Neural cell (in vitro differentiated cells): ENCODE results near the gene NYAP2. TPM values are rescaled to one million over a fixed set of nuclear protein-coding genes. Genes with fewer than 3 reads are reported as not detected.

Experiments used
- H2AFZ ChIP-seq: fragments of 200-600, 300-800 bp; sonication (generic), shearing (Covaris generic); 2 replicates; pipeline ENCODE4 v1.6.0; 2014; ENCODE audit warnings: low read depth, mild to moderate bottlenecking, antibody characterized with exemption, low read length, moderate library complexity
- H3F3A ChIP-seq: fragments of 200-600 bp; shearing (Covaris generic); 2 replicates; pipeline ENCODE4 v1.6.1; 2016; ENCODE audit warnings: mild to moderate bottlenecking, moderate library complexity, mixed read lengths, antibody characterized with exemption, low read length; ENCODE audit not compliant: insufficient read depth, poor library complexity, severe bottlenecking
- H3K27ac ChIP-seq: fragments of 200-600, 300-800 bp; sonication (generic), shearing (Covaris generic); 2 replicates; pipeline ENCODE4 v1.5.1; 2014; ENCODE audit warnings: mild to moderate bottlenecking, low read length, moderate library complexity
- H3K27me3 ChIP-seq: fragments of 300-800, 200-600 bp; sonication (generic), shearing (Covaris generic); 2 replicates; pipeline ENCODE4 v1.6.0; 2014; ENCODE audit warnings: mild to moderate bottlenecking, low read depth, low read length, moderate library complexity; ENCODE audit not compliant: insufficient read depth
- H3K36me3 ChIP-seq: fragments of 300-800, 200-600 bp; sonication (generic), shearing (Covaris generic); 2 replicates; pipeline ENCODE4 v1.5.1; 2014; ENCODE audit warnings: mild to moderate bottlenecking, antibody characterized with exemption, low read length, moderate library complexity; ENCODE audit not compliant: insufficient read depth
- H3K4me2 ChIP-seq: fragments of 300-800, 200-600 bp; sonication (generic), shearing (Covaris generic); 2 replicates; pipeline ENCODE4 v1.6.0; 2014; ENCODE audit warnings: mild to moderate bottlenecking, low read length
- H3K4me3 ChIP-seq: fragments of 300-800, 200-600 bp; sonication (generic), shearing (Covaris generic); 2 replicates; pipeline ENCODE4 v1.5.1; 2014; ENCODE audit warnings: mild to moderate bottlenecking, low read length, moderate library complexity
- H3K79me2 ChIP-seq: fragments of 200-600 bp; shearing (Covaris generic); replicated peaks from 2 replicates; pipeline ENCODE4 v1.6.0; 2014; ENCODE audit warnings: mild to moderate bottlenecking, low read length, moderate library complexity; ENCODE audit not compliant: insufficient read depth
- H3K9ac ChIP-seq: fragments of 300-800, 200-600 bp; sonication (generic), shearing (Covaris generic); 2 replicates; pipeline ENCODE4 v1.6.1; 2016; ENCODE audit warnings: mild to moderate bottlenecking, low read length, mixed read lengths
- H3K9me2 ChIP-seq: fragments of 200-600 bp; shearing (Covaris generic); 2 replicates; pipeline ENCODE4 v1.6.1; 2016; ENCODE audit warnings: mild to moderate bottlenecking, low read length, mixed read lengths; ENCODE audit not compliant: insufficient read depth
- H3K9me3 ChIP-seq: fragments of 200-600, 300-800 bp; sonication (generic), shearing (Covaris generic); 2 replicates; pipeline ENCODE4 v1.6.1; 2016; ENCODE audit warnings: mild to moderate bottlenecking, mixed run types, low read length, moderate library complexity, mixed read lengths
- H4K20me1 ChIP-seq: fragments of 200-600 bp; shearing (Covaris generic); 2 replicates; pipeline ENCODE4 v1.6.1; 2016; ENCODE audit warnings: mild to moderate bottlenecking, mixed run types; ENCODE audit not compliant: insufficient read depth
- EP300 ChIP-seq: fragments of 450-650 bp; conservative IDR thresholded peaks from 2 replicates; pipeline ENCODE4 v1.6.1; 2014; ENCODE audit warnings: antibody characterized with exemption, mild to moderate bottlenecking, moderate library complexity; ENCODE audit not compliant: poor library complexity, severe bottlenecking
- EZH2 ChIP-seq: fragments of 200-600, 300-800 bp; shearing (Covaris generic), sonication (generic); IDR thresholded peaks from 2 replicates; pipeline ENCODE4 v1.6.1; 2014; ENCODE audit warnings: antibody characterized with exemption, low read length, borderline replicate concordance, mild to moderate bottlenecking; ENCODE audit not compliant: insufficient read depth, poor library complexity, severe bottlenecking
- MXI1 ChIP-seq: fragments of 450-650 bp; conservative IDR thresholded peaks from 2 replicates; pipeline ENCODE4 v1.6.1; 2014; ENCODE audit warnings: antibody characterized with exemption, mild to moderate bottlenecking; ENCODE audit not compliant: poor library complexity, severe bottlenecking
- POLR2AphosphoS5 ChIP-seq: IDR thresholded peaks from 2 replicates; pipeline ENCODE4 v1.6.1; 2012
- RAD21 ChIP-seq: fragments of 450-650 bp; conservative IDR thresholded peaks from 2 replicates; pipeline ENCODE4 v1.6.1; 2014; ENCODE audit warnings: antibody characterized with exemption, mild to moderate bottlenecking, moderate library complexity
- SMC3 ChIP-seq: fragments of 450-650 bp; conservative IDR thresholded peaks from 2 replicates; pipeline ENCODE4 v1.6.1; 2014; ENCODE audit warnings: antibody characterized with exemption, mild to moderate bottlenecking, moderate library complexity; ENCODE audit not compliant: poor library complexity
- TAF1 ChIP-seq: IDR thresholded peaks from 2 replicates; pipeline ENCODE4 v1.6.1; 2012; ENCODE audit warnings: low read depth
- polyA plus RNA-seq: library from polyadenylated mRNA; depleted of rRNA; stranded (reverse); fragments of >200 nt; gene quantifications from 2 replicates; pipeline ENCODE4 v1.2.3, GENCODE V29; 2014
- TF ChIP-seq, protein P1 (sequence below): fragments of 450-650 bp; IDR thresholded peaks from 2 replicates; pipeline ENCODE4 v1.5.1; 2014; ENCODE audit warnings: antibody characterized with exemption, mild to moderate bottlenecking, moderate library complexity; ENCODE audit not compliant: poor library complexity, severe bottlenecking
- TF ChIP-seq, protein P2 (sequence below): IDR thresholded peaks from 2 replicates; pipeline ENCODE4 v1.6.1; 2012; ENCODE audit warnings: borderline replicate concordance

Gene NYAP2
- polyA plus RNA-seq, 1 donor from 2014 or later: 0.98 TPM

- H3F3A ChIP-seq: no peaks in the 10 kb centered on the region
- TF ChIP-seq, protein P1, sequence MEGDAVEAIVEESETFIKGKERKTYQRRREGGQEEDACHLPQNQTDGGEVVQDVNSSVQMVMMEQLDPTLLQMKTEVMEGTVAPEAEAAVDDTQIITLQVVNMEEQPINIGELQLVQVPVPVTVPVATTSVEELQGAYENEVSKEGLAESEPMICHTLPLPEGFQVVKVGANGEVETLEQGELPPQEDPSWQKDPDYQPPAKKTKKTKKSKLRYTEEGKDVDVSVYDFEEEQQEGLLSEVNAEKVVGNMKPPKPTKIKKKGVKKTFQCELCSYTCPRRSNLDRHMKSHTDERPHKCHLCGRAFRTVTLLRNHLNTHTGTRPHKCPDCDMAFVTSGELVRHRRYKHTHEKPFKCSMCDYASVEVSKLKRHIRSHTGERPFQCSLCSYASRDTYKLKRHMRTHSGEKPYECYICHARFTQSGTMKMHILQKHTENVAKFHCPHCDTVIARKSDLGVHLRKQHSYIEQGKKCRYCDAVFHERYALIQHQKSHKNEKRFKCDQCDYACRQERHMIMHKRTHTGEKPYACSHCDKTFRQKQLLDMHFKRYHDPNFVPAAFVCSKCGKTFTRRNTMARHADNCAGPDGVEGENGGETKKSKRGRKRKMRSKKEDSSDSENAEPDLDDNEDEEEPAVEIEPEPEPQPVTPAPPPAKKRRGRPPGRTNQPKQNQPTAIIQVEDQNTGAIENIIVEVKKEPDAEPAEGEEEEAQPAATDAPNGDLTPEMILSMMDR: no peak
- TF ChIP-seq, protein P2, sequence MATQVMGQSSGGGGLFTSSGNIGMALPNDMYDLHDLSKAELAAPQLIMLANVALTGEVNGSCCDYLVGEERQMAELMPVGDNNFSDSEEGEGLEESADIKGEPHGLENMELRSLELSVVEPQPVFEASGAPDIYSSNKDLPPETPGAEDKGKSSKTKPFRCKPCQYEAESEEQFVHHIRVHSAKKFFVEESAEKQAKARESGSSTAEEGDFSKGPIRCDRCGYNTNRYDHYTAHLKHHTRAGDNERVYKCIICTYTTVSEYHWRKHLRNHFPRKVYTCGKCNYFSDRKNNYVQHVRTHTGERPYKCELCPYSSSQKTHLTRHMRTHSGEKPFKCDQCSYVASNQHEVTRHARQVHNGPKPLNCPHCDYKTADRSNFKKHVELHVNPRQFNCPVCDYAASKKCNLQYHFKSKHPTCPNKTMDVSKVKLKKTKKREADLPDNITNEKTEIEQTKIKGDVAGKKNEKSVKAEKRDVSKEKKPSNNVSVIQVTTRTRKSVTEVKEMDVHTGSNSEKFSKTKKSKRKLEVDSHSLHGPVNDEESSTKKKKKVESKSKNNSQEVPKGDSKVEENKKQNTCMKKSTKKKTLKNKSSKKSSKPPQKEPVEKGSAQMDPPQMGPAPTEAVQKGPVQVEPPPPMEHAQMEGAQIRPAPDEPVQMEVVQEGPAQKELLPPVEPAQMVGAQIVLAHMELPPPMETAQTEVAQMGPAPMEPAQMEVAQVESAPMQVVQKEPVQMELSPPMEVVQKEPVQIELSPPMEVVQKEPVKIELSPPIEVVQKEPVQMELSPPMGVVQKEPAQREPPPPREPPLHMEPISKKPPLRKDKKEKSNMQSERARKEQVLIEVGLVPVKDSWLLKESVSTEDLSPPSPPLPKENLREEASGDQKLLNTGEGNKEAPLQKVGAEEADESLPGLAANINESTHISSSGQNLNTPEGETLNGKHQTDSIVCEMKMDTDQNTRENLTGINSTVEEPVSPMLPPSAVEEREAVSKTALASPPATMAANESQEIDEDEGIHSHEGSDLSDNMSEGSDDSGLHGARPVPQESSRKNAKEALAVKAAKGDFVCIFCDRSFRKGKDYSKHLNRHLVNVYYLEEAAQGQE: no peak
- no peak for TF ChIP-seq EZH2
- no peaks in the 10 kb centered on the region for H3K9me3 ChIP-seq
- no peak overlapping the region for H3K9ac ChIP-seq
- H2AFZ ChIP-seq: no peak overlapping the region
- no peak overlapping the region for H3K27ac ChIP-seq
- H3K79me2 ChIP-seq: no peaks in the 10 kb centered on the region
- H4K20me1 ChIP-seq: no peaks in the 10 kb centered on the region
- no peak overlapping the region for H3K4me2 ChIP-seq
- H3K9me2 ChIP-seq: no peaks in the 10 kb centered on the region
- H3K36me3 ChIP-seq: no peaks in the 10 kb centered on the region
- no peak overlapping the region for H3K4me3 ChIP-seq
- H3K27me3 ChIP-seq: no peaks in the 10 kb centered on the region
Observed at GRCh38 chr2:225510796-225511195, 111.3 kb downstream of the NYAP2 start.

DNA sequence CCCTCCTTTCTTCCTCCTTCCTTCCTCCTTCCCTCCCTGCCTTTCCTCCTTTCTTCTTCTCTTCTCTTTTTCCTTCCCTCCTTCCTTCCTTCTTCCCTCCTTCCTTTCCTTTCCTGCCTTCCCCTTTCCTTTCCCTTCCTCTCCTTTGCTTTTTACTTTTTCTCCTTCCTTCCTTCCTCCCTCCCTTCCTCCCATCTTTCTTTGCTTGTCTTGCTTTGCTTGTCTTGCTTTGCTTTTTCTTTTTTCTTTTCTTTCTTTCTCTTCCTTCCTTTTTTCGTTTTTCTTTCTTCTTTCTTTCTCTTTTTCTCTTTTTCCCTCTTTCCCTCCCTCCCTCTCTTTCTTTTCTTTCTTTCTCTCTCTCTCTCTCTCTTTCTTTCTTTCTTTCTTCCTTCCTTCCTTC lies 113.0 kb downstream of the NYAP2 start:
- Histone ChIP-seq H3K9me2 (no peaks in the 10 kb centered on the region), H3K4me2 (no peak overlapping the region), H3K9ac (no peak overlapping the region), H3K27ac (no peak overlapping the region), H3K36me3 (no peaks in the 10 kb centered on the region), H3K4me3 (no peak overlapping the region), H2AFZ (no peak overlapping the region), H3F3A (no peaks in the 10 kb centered on the region), H3K27me3 (no peaks in the 10 kb centered on the region), H3K9me3 (no peaks in the 10 kb centered on the region), H3K79me2 (no peaks in the 10 kb centered on the region), H4K20me1 (no peaks in the 10 kb centered on the region)
- TF ChIP-seq, protein P2: no peak
- TF ChIP-seq POLR2AphosphoS5 (no peak), EZH2 (no peak), EP300 (no peak), TAF1 (no peak), SMC3 (no peak), MXI1 (no peak), RAD21 (no peak)
- TF ChIP-seq, protein P1: no peak
